Sciatic nerve (tissue), 2 donors: ENCODE data around the gene HACD3. TPM values are rescaled to one million over a fixed set of nuclear protein-coding genes. Genes with fewer than 3 reads are reported as not detected.
"Not testable (repeated sequence)": the region's sequence is repeated elsewhere in the genome, so short reads cannot be mapped to it uniquely, and the experiment has no call there.

ENCODE experiments used
- ATAC-seq: fragments of 200-7000 bp; cut with Tn5 transposase; one replicate; pipeline ENCODE4 v1.9.1; 2020; ENCODE audit warnings: mild to moderate bottlenecking, moderate library complexity
- DNase-seq: peaks from one replicate; pipeline ENCODE4 v3.0.0-alpha.2; 2020; ENCODE audit warnings: low spot score
- intact Hi-C: fragments of 100-400 bp; cut with DNase I; formaldehyde crosslinking; loops from one replicate; pipeline ENCODE4 v1.14.2; 2022
- total RNA-seq: library from RNA; stranded (reverse); fragmentation: NEBNext Ultra II Directional; extraction: Animal tissue kit (Norgen Biotek cat#: 25700); gene quantifications from one replicate; pipeline ENCODE4 v1.2.1, GENCODE V29; 2021
- donor health status: DM: no; HTN: no; CAD: no.
- donor health status: DM: no; HTN: no; CAD: no.

Gene HACD3
- total RNA-seq, 1 donor from 2014 or later = 45.4 TPM

DNA sequence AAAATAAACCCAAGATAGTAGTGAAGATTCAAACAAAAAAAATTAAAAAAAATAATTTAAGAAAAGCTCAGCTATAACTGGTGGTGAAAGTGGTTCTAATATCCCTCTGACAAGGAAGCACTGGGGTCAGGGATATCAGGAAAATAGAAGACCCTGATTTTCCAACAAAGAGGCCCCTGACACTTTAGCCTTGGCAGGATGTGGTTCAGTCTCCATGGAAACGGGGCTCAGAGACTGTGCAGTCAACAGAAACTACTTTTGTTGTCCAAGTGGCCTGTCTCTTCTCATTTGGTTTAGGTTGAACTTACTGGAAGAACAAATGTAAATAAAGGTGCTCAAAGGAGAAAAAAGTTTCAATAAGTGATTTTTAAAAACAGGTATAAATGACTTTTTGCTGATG, 53.4 kb downstream of the HACD3 start:
- DNase-seq (no peak), ATAC-seq (no peak)
- intact Hi-C loops = no loop called here

DNA sequence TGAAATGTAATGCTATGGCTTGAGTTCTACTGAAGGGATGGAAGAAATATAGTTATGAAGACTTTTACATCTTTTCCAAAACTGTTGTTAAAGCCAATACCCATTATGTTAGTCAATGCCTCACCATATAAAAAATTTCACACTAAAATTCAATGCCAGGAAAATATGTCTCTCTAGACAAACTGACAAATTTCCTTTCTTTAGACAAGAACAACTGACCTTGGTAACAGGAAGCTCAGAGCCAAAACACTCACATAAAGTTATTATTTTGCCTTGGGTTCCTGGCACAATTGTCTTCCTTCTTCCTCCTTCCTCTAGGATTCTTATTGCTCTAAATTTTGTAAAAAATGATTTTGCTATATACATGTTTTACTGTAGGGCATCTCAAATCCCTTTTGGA, 54.0 kb downstream of the HACD3 start:
- intact Hi-C loops = no loop called here
- DNase-seq (no peak), ATAC-seq (no peak)

DNA sequence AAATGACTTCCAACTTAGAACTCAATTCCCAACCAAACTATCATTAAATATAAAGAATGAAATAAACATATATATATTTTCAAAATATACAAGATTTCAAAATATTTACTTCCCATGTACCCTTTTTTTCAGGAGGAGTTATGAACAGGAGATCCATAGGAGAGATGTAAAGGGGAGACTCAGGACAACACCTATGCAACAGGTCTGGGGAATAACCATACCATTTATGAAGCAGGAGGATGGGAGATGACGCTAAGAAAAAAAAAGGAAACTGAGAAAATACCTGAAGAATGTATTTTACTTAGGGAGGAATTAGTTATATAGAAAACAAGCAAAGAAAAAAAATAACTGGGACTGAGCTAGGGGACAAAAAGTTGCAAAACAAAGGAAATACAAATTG, 56.8 kb downstream of the HACD3 start:
- DNase-seq (no peak), ATAC-seq (no peak)
- intact Hi-C loops = no loop called here

DNA sequence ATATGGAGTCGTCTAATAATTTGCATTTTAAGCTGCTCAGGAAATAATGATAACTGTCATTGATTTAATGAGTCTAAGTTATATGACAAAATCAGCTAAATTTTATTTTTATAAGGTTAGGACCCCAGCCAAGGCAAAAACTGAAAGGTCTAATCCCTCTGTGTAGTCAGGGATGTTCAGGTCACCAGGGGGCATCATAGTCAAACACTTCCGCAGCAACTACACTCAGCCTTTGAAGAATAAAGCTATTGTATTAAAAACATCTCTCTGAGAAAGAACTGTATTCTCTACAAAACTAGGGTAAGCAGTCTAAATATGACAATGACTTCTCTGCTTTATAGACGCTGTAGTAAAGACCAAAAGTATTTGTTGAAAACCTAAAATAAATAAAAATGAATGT, 65.7 kb downstream of the HACD3 start:
- ATAC-seq (no peak), DNase-seq (no peak)
- intact Hi-C loops = no loop called here

DNA sequence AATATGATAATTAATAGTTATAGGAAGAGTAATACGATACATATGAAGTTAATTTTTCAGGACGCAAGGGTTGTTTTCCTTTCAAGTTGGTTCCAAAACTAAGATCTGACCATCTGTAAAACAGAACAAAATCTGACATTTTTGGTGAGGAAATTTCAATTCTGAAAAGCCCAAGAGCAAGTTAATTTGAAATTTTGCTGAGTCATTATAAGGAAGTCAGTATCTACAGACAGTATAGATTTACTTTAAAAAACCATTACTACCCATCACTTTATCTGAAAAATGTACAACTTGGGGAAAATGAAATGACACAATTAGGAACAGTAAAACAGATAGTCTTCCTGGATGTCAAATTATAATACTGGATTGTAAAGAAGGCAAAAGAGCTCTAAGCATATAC, 68.2 kb downstream of the HACD3 start:
- DNase-seq = no peak
- intact Hi-C loops = no loop called here

DNA sequence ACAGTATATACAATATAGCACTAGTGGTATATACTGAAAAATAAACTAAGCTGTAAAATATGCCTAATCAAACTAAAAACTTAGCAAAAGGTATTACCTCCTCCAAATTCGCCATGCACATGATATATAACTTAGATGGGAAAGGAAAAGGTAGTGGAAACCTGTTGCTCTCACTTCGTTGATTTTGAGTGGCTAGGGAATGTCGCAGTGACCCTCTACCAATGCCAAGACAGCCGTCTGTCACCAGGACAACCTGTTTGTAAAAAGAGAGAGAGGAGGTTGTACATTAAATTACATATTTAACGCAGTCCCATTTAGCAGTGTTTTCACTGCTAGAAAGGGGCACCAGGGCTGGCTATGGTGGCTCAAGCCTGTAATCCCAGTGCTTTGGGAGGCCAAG, 69.4 kb downstream of the HACD3 start:
- DNase-seq (no peak), ATAC-seq (no peak)
- intact Hi-C loops = no loop called here

More for the DNA sequence above, 68.2 kb downstream of the HACD3 start:
- no peak for ATAC-seq

DNA sequence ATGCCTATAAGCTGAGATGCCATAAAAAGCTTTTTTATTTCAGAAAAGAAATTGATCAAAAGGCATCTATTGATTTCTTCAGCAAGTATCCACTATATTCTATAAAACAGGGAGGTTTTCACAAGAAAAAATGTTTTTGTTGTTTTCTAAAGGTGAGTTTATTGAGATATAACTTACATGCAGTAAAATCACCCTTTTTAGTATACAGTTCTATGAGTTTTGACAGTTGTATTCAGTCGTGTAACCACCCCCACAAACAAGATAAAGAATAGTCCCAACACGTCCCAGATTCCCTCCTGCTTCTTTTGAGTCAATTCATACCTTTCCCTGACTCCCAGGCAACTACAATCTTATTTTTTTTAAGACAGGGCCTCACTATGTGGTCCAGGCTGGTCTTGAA, 72.9 kb downstream of the HACD3 start:
- ATAC-seq (no peak), DNase-seq (no peak)
- intact Hi-C loops = no loop called here

DNA sequence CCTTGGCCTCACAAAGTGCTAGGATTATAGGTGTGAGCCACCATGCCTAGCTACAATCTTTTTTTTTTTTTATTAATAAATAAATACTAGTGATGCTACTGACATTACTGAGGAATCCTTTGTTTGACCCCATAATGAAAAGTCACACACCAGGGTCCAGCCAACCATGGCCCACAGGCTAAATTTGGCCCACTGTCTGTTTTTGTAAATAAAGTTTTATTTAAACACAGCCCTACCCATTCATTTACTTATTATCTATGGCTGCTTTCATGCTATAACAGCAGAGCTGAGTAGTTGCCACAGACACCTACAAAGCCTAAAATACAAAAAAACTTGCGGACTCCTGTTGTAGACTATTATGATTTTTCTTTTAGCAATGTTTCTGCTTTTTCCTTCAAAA, 73.3 kb downstream of the HACD3 start:
- intact Hi-C loops = no loop called here

DNA sequence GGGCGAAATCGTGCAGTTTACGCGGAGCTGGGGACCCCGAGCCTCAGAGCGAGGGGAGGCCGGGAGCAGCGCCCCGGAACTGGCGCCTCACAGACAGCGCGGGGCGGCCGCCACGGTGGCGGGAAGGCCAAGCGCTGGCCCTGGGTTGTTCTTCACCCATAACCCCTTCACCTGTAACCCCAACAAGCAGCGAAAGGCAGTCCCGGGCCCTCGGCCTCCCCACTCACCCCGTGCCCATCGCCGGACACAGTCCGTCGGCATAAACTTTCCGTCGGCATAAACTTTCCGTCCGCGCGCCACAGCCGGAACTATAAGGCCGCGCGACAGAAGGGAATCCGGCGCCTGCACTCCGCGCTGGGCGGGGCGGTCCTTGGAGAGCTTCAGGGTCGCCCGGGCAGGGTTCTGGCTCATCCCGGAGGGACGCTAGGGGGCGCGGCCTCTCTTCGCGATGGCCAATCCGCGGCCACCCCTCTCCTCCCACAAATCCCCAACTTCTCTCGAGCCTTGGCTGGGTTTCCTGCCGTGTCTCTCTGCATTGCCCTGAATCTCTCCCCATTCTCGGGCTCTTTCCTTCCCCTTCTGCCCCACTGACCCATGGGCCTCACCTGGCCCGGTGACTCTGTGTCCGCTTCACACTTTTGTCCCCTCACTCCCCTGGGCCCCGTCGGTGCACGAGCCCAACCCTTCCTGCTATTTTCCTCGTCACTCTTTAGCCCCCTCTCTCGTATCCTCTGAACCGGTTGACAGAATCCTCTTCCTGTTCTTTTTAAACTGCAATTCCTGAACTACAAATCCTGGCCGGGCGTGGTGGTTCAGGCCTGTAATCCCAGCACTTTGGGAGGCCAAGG, 80.8 kb downstream of the HACD3 start, which contains the start of gene INTS14:
TSS of gene INTS14 (minus strand) at position 261 of the 848 bp plus-strand sequence. CDS start 3,751 bp downstream, outside the sequence.
- DNase-seq = peak; percentile 99
- peak; percentile 99 for ATAC-seq
- intact Hi-C loops = no loop called here

More for the DNA sequence above, 73.3 kb downstream of the HACD3 start:
- no peak for ATAC-seq
- no peak for DNase-seq

DNA sequence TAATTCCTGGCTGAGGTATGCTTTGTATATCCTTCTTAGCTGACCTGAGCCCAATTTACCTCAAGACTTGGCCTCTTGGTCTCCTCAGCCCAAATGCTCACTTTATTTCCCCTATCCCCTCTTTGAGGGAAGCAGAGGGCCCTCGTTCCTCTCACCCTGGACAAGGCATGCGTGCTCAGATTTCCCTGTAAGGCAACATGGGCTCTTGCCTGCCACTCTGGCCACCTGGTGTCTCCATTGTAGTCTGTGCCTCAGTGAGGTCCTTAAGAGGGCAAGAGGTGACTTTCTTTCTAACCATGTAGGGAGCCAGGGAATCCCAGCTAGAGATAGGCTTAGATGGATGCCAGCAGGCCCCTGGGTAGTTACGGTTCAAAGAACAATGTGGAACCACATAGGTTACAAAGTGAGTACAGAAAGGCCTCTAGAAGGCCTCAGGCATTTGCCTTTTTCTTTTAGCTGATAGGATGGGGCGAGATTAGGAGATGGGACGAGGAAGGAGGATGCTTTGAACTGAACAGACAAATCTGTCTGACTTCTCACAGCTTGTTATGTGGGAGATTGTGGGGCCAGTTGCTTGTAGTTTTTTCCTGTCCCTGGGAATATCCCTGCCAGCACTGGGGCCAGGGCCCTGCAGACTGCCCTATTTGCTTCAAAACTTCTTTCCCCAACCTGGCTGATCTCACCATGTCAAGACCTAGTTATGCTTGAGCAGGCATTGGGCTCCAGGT, 81.8 kb downstream of the HACD3 start:
- intact Hi-C loops = no loop called here
- no peak for ATAC-seq

DNA sequence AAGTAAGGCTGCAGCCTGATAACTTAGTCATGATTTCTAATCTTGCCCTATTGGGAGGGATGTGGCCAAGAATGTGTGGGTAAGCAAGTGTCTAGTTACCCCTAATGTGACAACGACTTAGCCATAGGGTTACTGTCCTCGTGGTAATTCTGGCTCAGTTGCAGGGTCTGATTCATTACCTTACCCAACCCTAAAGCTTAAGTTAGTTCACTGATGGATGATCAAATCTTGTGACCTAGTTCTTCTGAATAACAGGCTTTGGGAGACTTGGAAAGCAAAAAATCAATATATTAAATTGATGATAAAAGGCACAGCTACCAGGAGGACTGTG, 82.3 kb downstream of the HACD3 start:
- no peak for ATAC-seq
- no peak for DNase-seq
- intact Hi-C loops = no loop called here

More for the DNA sequence above, 81.8 kb downstream of the HACD3 start:
- no peak for DNase-seq

DNA sequence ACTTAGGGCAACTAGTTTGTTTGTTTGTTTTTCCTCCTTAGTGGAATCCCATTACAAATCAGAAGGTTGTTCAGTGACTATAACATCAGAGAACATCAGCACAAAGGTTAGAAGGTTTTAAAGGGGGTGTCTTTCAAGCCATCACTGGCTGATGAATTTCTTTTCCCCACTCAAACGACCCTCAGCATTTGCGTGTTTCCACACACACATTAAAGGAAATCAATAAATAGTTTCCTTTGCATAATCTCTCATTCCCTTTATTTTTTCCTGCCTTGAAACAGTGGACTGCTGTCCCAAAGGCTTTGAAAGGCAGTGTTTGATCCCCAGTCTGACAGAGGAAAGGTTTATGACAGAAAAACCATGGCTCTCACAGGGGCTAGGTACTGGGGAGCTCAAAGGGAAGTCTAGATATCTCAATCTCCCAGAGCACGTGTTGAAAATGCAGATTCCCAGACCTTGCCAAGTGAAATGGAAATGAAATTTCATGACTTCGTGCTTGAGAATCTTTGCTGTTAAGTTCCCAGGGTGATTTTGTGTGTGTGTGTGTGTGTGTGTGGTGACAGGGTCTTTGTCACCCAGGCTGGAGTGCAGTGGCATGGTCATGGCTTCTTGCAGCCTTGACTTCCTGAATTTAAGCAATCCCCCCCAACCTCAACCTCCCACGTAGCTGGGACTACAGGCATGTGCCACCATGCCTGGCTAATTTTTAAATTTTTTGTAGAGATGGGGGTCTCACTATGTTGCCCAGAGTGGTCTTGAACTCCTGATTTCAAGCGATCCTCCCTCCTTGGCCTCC, 82.9 kb downstream of the HACD3 start:
- ATAC-seq (no peak), DNase-seq (no peak)
- intact Hi-C loops = no loop called here

DNA sequence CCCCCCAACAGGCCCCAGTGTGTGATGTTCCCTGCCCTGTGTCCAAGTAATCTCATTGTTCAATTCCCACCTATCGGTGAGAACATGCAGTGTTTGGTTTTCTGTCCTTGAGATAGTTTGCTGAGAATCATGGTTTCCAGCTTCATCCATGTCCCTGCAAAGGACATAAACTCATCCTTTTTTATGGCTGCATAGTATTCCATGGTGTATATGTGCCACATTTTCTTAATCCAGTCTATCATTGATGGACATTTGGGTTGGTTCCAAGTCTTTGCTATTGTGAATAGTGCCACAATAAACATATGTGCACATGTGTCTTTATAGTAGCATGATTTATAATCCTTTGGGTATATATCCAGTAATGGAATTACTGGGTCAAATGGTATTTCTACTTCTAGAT, 85.6 kb downstream of the HACD3 start:
- intact Hi-C loops, ATAC-seq, DNase-seq: not testable (repeated sequence)

DNA sequence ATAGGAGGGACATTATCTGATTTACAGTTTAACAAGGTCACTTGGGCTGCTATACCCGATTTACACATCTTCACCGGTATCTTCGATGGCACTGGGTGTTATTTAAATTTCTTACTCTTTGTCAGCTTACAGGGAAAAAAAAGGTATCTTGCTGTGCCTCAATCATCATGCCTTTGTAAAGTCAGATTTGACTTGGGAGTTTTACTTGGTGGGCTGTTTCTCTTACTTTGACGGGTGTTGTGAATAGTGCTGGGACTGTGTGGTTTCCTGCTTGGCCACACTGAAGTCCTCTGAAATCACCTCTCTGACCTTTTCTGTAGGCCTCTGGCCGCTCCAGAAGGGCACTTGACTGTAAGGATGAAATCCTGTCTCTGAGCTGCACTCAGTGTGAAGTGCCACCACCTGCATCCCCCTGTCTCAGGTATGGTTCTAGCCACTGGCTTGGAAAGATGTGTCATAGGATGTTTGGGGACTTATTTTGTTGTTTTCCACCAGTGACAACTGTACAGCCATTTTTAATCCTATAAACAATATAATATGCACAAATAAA, 88.4 kb downstream of the HACD3 start:
- DNase-seq = no peak
- ATAC-seq = no peak
- intact Hi-C loops = no loop called here

DNA sequence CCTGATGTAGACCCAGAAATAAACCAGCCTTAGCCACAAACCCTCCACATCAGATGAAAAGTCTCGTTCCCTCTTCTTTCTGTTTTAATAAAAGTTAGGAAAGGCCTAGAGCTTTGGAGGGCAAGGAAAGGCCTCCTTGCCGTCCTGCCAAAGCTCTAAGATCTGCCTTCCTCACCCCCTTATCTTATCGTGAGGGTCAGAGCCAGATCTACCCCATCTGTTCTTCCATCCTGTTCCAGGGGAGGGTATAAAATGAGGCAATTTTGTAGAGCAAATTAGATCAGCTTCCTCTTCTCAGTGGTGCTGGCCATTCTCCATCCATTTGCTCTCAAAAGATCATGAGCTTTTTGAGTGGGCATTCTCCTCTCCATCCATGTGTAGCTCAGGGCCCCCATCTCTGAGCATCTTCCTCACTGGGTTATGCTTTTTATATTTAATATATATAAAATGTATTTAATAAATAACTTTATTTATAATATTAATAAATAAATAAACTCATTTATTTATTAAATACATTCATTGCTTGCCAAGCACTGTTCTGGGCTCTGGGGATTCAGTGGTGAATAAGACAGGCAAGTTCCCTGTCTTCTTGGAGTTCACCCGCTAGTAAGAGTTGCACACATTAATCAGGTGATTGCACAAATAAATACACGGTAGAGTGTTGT, 89.5 kb downstream of the HACD3 start:
- intact Hi-C loops = no loop called here
- no peak for DNase-seq
- no peak for ATAC-seq

DNA sequence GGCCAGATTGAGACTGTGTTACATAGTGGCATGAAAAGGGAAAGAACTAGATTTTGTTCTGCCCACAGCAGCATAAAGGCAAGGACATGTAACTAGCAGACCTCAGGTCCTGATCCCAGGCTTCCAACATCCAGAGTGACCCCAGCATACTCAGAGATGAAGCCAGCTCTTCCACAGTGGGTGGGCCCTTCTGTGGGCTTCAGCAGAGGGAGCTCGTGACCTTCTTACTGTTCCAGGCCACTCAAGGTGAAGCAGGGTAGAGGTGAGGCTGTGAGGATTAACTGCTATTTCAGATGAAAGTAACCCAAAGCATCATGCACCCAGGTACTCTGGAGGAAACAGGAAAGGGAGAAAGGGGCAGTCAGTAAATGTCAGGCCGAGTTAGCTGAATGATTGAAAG, 90.6 kb downstream of the HACD3 start:
- intact Hi-C loops = no loop called here
- no peak for DNase-seq
- no peak for ATAC-seq

DNA sequence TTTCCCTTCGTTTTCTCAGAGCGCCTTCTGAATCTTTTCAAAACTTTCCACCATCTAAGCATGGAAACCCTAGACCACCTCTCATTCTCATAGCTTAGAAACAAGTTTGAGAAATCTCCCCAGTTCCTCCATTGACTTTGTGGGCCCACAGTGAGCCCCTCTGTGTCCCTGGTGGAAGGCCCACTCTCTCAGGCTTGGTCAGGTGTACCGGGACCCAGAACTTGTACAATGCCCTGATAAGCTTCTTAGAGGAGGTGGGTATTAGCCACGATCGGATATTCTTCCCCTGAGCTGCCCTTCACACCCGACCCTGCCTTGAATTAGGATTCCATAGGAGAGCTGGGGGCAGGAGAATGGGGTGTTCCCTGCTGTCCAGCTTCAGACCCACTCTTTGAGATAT, 91.4 kb downstream of the HACD3 start, which contains the start of gene SLC24A1:
TSS of gene SLC24A1 (plus strand) at position 301 of the 400 bp plus-strand sequence. CDS start 2,143 bp downstream, outside the sequence.
- ATAC-seq (no peak), DNase-seq (no peak)
- intact Hi-C loops = no loop called here

DNA sequence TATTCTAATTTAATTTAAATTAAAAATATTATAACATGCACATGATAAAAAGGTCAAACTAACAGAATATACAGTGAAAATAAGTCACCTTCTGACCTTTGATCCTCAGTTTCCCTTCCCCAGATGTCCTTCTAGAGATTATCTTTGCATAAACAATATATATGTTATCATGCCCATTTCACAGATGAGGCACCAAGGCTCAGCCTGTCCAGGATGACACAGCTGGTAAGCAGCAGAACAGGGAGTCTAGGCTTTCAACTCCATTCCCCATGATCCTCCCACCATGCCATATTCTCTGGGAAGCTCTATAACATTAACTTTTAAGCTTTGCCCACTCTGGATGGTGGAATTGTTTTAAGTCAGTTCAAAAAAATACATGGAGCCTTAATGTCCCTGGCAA, 92.8 kb downstream of the HACD3 start:
- ATAC-seq = no peak
- no peak for DNase-seq
- intact Hi-C loops = no loop called here

DNA sequence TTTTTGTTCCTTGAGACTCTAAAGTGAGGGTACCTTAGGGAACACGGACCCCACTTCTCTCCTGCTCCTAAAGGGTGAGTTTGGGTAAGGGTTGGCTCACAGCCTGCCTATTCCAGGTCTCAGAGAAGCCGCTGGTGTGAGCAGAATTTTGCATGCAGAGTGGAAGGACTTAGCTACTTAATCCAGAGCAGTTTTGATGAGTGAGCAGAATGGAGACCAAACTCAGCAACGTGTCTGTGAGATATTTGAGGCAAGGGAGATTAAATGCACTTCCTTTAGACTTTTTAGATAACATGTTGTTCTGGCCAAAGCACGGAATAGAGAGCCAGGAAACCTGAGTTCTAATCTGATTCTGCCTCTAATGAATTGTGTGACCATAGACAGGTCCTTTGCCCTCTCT, 96.6 kb downstream of the HACD3 start:
- ATAC-seq (no peak), DNase-seq (no peak)

More for the DNA sequence above, 96.6 kb downstream of the HACD3 start:
- intact Hi-C loops = no loop called here
